ENCODE measurements around the gene PALD1.

GRCh38 chr10:70432101-70432500, 46.5 kb upstream of the PALD1 start:
- TF ChIP-seq CTCF (IDR thresholded peaks at IDR 0.05) (no peak), EP300 (IDR thresholded peaks at IDR 0.05) (no peak), POLR2A (IDR thresholded peaks at IDR 0.05) (no peak)

All from sigmoid colon (tissue), 4 donors.